ENCODE measurements around the gene CA12. TPM values are rescaled to one million over a fixed set of nuclear protein-coding genes. Genes with fewer than 3 reads are reported as not detected.

Gene CA12
- polyA plus RNA-seq, 3 donors: not detected

- Histone ChIP-seq H3K4me1 (ENCODE audit: control insufficient read depth in 1 of 2, insufficient read depth in 2 of 2, low read length in 2 of 2) (no peaks in the 10 kb centered on the region), H2AFZ (ENCODE audit: insufficient read depth, low read depth, low read length, poor library complexity, severe bottlenecking) (no peak overlapping the region), H3K9ac (ENCODE audit: insufficient read depth, low read length, poor library complexity, severe bottlenecking) (no peak overlapping the region), H3K27ac (ENCODE audit: low read depth in 1 of 2, low read length in 2 of 2) (no peak overlapping the region), H3K27me3 (ENCODE audit: control insufficient read depth in 2 of 2, insufficient read depth in 2 of 2, low read length in 2 of 2) (no peaks in the 10 kb centered on the region), H3K9me3 (replicated peaks in 1 of 2; ENCODE audit: control insufficient read depth in 1 of 2, insufficient read depth in 1 of 2, low read length in 2 of 2) (no peaks in the 10 kb centered on the region), H4K20me1 (ENCODE audit: insufficient read depth, low read length) (no peaks in the 10 kb centered on the region), H3K4me2 (replicated peaks; ENCODE audit: extremely low read depth, low read length, poor library complexity, severe bottlenecking) (no peak overlapping the region), H3K36me3 (replicated peaks in 1 of 2; ENCODE audit: control insufficient read depth in 1 of 2, insufficient read depth in 2 of 2, low read length in 2 of 2) (no peaks in the 10 kb centered on the region), H3K4me3 (replicated peaks in 1 of 3; ENCODE audit: low read depth in 2 of 3, low read length in 3 of 3) (no peak overlapping the region), H3K79me2 (ENCODE audit: insufficient read depth, low read length) (no peaks in the 10 kb centered on the region)
- intact Hi-C loops (cut with micrococcal nuclease): no loop called here
- Mint-ChIP-seq H3K4me3 (no peak overlapping the region), H3K9me3 (no peaks in the 10 kb centered on the region), H3K4me1 (no peaks in the 10 kb centered on the region), H3K36me3 (no peaks in the 10 kb centered on the region), H3K27me3 (ENCODE audit: low read depth in 3 of 3) (peaks cover 3 to 10% (median 8%) of the 10 kb centered on the region in 3 donors), H3K27ac (no peak overlapping the region)
- DNase-seq: no peak
- WGBS (ENCODE audit: insufficient coverage): no CpG with 5 or more reads among the region's 3 CpGs
- no peak for TF ChIP-seq CTCF (IDR thresholded peaks at IDR 0.05)
Measured at GRCh38 chr15:63319065-63319464, 62.6 kb downstream of the CA12 start.

- H3K4me3 Mint-ChIP-seq: no peak overlapping the region
- no peak overlapping the region for H3K27ac ChIP-seq (ENCODE audit: low read depth in 1 of 2, low read length in 2 of 2)
- H3K4me2 ChIP-seq (replicated peaks; ENCODE audit: extremely low read depth, low read length, poor library complexity, severe bottlenecking): no peak overlapping the region
- no peak overlapping the region for H3K27ac Mint-ChIP-seq
- H3K9me3 ChIP-seq (replicated peaks in 1 of 2; ENCODE audit: control insufficient read depth in 1 of 2, insufficient read depth in 1 of 2, low read length in 2 of 2): no peaks in the 10 kb centered on the region
- DNase-seq: no peak
- intact Hi-C loops (cut with micrococcal nuclease): no loop called here
- no peak for TF ChIP-seq CTCF (IDR thresholded peaks at IDR 0.05)
- peaks cover 3 to 10% (median 10%) of the 10 kb centered on the region in 3 donors for H3K27me3 Mint-ChIP-seq (ENCODE audit: low read depth in 3 of 3)
- WGBS (ENCODE audit: insufficient coverage): 100% methylated on average over 2 of the region's 4 CpGs
- H3K4me3 ChIP-seq (replicated peaks in 1 of 3; ENCODE audit: low read depth in 2 of 3, low read length in 3 of 3): no peak overlapping the region
- H3K27me3 ChIP-seq (ENCODE audit: control insufficient read depth in 2 of 2, insufficient read depth in 2 of 2, low read length in 2 of 2): no peaks in the 10 kb centered on the region
- no peaks in the 10 kb centered on the region for H3K36me3 ChIP-seq (replicated peaks in 1 of 2; ENCODE audit: control insufficient read depth in 1 of 2, insufficient read depth in 2 of 2, low read length in 2 of 2)
- no peak overlapping the region for H2AFZ ChIP-seq (ENCODE audit: insufficient read depth, low read depth, low read length, poor library complexity, severe bottlenecking)
- H3K4me1 ChIP-seq (ENCODE audit: control insufficient read depth in 1 of 2, insufficient read depth in 2 of 2, low read length in 2 of 2): no peaks in the 10 kb centered on the region
- no peaks in the 10 kb centered on the region for H3K4me1 Mint-ChIP-seq
- H3K79me2 ChIP-seq (ENCODE audit: insufficient read depth, low read length): no peaks in the 10 kb centered on the region
- no peaks in the 10 kb centered on the region for H4K20me1 ChIP-seq (ENCODE audit: insufficient read depth, low read length)
- no peaks in the 10 kb centered on the region for H3K36me3 Mint-ChIP-seq
- H3K9me3 Mint-ChIP-seq: no peaks in the 10 kb centered on the region
- no peak overlapping the region for H3K9ac ChIP-seq (ENCODE audit: insufficient read depth, low read length, poor library complexity, severe bottlenecking)
Measured at GRCh38 chr15:63318344-63318743, 63.3 kb downstream of the CA12 start.

Data from CD14-positive monocyte (primary cell).